ENCODE data around the gene GRAP.

GRAP gene

DNA sequence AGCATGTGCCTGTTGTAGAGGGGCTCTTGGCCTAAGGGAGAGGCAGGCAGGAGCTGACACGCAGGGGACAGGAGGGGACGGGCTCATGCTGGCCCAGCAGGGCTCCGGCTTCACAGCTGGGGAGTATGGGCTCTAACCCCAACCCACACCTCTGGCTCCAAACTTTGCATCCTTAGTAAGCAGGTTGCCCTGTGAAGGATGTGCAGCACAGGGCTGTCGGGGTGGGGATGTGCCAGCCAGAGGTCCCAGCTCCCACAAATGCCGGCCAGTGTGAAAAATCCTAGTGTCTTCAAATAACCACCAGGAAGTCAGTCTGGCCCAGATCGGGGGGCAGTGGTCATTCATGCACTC lies 28.2 kb downstream of the GRAP start:
- no peak for DNase-seq (ENCODE audit: low spot score)

DNA sequence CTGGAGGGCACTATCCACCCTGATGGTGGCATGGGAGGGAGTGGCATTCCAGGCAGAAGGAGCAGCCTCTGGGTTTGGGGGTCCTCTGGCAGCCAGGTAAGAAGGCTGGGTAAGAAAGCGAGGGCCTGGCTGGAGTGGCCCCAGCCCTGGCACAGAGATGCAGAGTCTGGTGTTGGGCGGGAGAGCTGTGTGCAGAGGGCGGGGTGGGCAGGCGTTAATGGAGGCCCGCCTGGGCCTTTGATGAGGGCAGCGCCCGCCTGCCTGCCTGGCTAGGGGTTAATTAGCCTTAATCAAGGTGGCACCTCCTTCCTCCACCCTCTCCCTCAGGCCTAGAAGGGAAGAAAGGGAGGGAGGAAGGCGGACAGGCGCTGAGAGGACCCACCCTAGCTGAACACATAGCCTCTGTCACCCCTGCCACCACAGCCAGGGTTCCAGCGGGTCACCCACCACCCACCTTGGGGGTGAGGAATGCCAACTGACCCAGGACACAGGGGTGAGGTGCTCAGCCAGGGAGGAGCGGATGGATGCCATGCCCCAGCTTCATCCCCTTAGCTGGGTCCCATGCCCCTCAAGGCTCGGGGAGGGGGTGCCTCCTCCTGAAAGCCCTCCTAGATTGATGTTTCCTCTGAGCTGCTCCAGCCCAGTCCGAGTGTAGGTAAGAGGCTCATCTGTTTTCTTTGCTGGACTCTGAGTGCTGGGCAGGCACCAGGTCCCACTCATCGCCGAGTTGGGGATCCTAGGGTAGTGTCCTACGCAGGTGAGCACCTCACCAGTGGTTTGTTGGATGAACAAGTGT lies 28.8 kb downstream of the GRAP start:
- DNase-seq (ENCODE audit: low spot score) = no peak

DNA sequence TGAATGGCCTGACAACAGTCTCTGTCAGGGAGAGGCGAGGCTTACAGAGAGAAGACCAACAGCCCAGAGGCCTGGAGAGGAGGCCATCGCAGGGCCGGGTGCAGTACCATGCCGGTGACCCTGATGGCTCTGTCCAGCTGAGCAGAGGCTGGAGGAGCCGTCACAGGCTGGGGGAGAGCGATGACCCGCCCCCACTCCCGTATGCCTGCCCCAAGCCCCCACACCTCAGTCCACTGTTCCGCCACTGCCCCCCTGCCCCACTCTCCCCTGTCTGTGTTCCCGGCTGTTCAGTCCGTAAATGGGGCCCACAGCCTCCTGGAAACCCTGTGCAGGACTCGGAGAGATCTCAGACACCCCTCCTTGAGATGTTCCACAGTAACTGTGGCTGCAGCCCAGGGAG lies 29.4 kb downstream of the GRAP start:
- no peak for DNase-seq (ENCODE audit: low spot score)

DNA sequence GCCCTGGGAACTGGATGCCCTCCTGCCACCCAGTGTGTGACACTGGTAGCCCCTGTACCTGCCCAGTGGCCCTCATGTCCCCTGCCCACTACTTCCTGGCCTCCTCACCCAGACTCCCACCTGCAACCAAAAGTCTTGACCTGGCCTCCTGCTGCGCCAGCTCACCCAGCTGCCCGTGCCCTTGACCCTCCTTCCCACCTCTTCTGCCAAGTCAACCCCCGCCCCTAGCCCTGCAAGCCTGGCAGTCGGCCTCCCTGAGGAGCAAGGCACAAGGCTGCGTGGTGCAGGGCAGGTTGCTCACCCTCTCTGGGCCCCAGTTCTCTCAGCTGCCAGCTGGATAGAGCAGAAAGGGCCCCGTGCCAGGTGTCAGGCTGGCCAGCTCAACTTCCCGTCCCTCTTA lies 29.9 kb downstream of the GRAP start:
- no peak for DNase-seq (ENCODE audit: low spot score)

DNA sequence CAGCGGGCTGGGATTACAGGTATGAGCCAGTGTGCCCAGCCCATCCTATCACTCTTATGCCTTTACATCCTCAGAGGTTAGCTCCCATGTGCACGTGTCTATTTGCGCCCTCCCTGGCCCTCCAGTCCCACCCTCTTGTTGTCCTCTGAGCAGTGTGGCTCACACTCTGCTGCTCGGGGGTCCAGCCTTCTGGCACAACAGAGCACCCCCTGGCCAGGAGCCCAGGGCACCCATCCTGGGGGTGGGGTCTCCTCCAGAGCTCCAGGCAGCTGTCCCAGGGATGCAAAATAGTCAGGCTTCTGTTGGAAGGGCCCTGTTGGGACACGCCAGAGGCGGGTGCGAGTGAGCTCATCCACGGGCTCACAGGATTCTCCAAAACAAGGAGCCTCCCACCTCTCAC lies 30.5 kb downstream of the GRAP start:
- DNase-seq (ENCODE audit: low spot score) = no peak

DNA sequence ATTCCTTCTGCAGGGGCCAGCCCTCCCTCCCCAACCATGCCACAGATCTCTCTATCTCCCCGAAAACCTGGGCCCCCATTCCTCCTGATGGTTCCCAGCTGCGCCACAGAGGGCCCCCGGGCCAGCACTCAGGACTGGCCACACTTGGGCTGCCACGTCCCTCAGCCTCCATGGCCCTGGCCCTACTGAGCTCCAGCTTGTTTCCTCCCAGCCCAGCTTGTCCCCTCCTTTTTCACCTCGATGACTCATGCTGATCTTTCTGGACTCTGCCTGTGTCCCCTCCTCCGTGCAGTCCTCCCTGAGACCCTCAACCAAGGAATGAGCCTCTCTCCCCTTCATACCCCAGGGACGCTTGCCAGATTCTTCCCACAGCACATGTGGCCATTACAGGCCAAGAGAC lies 31.3 kb downstream of the GRAP start:
- DNase-seq (ENCODE audit: low spot score) = no peak

DNA sequence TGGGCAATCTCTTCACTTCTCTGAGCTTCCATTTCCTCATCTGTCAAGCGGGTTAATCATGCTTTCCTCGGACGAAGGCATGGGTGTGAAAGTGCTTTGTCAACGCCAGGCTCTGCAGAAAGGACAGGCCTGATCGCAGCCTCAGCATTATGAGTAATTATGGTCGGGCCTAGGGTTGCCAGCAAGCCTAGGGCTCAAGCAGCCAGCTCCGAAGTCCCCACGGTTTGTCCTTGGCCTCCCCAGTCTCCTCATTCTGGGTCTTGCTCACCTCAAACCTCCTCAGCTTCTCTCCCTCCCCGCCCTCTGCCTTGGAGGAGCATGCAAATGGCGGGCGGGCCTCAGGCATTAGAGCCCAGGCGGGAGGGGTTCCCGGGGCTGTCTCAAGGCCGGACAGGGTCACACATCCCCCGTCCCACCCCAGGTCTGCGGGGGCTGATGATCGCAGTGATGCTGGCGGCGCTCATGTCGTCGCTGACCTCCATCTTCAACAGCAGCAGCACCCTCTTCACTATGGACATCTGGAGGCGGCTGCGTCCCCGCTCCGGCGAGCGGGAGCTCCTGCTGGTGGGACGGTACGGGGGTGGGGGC lies 32.0 kb downstream of the GRAP start:
- DNase-seq (ENCODE audit: low spot score) = no peak

DNA sequence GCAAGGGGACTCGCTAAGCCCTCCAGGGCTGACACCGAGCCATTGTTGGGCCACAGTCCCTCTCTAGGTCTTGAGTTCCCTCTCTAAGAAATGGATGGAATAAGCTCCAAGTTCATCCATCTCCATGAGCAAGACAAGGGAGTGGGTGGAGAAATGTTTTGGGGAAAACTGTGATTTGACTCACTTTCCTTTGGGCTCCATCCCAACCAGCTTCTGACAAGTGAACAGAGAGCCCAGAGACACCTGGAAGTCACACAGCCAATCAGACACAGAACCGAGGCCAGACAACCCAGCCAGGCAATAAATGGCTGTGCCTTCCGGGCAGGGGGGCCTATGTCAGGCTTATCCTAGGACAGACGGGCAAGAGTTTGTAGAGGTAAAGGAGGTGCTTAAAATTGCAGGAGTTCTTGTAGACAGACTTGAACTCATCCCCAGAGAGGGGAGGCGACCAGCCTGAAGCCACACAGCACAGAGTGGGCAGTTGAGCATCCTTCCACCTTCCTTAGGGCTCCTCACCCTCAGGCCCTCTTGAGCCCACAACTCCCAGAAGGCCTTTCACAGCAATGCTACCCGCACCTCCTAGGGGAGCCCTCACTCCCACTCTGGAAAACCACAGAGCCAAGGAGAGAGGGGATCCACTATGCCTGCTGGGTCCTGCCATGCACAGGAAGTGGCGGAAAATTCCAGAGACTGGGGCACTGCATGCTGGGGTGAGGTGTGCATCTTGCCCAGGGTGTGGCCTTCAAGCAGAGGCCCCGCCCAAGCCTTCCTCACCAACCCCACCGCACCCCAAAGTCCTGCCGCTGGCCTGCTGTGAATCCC lies 32.7 kb downstream of the GRAP start:
- DNase-seq (ENCODE audit: low spot score) = no peak

DNA sequence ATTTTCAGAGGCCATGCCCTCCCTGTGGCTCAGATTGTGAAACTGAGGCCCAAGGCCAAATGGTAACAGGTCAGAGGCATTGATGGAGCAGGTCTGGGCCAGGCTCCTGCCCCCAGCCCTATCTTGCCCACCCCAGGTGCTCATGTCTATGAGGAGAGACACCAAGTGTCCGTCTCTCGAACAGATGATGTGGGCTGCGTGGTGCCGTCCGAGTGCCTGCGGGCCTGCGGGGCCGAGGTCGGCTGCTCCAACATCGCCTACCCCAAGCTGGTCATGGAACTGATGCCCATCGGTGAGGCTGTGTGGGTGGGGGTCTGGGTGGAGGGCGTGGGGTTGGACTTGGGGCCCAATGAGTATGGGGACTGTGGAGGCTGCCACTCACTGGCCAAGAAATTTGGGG lies 33.5 kb downstream of the GRAP start:
- DNase-seq (ENCODE audit: low spot score) = no peak

DNA sequence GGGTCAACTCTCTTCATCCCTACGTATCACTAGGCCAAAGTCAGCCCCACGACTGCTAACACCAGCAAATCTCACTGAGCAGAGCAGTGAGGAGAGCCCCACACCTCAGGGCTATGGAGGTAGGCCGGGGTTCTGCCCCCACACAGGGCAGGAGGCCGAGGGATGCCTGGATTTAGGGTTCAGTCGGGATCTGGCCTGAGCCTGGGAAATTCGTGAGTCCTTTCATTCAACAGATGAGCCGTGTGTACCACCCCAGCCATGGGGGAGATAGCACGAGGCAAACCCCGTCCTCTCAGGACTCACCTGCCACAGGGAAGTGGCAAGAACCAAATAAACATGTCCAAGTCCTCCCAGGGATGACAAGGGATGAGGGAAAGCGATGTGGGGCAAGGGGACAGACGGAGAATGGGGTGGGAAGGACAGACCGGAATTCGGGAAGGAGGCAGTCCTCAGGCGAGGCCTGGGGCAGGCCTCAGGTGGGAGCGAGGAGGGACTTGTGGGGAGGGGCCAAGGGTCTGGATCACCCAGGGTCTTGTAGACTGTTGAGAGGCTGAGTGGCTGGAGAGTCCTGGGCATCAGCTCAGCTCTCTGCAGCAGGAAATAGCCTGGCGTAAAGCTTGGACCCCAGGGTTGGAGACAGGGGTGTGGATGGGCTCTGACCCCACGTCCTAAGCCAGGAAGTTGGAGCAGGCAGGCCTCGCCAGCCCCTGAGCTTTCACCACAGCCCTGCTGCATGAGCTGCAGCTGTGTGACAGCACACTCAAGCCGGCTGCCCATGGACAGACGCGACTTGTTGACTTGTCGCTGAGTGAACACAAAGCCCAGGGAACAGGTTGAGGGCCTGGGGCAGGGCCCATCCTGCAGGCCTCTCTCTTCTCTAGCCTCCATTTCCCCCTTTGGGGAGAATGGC lies 34.3 kb downstream of the GRAP start:
- DNase-seq (ENCODE audit: low spot score) = no peak

DNA sequence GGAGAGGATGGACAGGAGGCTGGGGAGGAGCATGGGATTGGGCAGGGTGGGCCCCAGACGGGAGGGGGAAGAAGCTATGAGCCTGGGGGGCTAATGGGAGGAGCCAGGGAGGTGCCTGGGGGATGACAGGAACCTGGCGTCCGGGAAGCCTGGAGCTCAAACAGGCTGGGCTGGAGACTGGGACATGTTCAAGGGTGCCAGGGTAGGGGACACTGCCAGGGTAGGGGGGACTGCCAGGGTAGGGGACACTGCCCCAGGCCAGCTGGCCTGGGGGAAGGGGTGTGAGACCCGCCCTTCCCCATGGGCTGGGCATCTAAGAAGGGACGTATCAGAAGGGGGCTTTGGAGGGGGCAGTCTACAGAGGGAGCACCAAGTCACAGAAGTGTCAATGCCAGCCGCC lies 35.2 kb downstream of the GRAP start:
- DNase-seq (ENCODE audit: low spot score) = no peak

DNA sequence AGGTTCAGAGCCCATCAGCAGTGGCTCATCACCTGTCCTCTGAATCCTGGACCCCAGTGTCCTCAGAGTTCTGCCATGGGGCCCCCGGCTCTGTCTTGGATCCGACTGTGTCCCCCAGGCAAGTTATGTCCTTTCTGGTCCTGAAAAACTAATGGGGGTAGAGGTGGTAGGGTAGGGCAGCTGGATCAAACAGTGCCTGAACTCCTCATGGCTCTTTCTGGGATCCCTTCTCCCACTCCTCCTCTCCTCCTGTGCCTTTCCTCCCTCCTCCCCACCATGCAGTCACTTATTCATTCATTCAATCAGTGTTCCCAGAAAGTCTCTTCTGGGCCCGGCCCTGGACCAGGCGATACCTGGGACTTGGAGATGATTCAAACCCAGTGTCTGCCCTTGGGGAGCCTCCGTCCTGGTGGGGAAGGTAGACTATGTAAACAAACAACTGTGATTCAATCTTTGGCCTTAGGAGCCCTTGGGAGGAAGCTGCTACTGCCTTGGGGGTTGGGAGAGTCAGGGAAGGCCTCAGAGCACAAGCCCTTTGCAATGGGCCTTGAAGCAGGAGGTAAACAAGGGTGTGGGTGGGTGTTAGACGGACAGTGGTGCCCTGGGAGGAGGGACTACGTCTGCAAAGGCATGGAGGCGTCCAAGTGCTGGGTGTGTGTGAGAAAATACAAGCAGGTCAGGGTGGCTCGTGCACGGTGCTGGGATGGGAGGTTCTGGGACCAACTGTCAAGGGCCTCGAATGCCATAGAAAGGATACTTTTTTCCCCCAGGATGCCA lies 35.8 kb downstream of the GRAP start:
- peak; percentile 41 for DNase-seq (ENCODE audit: low spot score)

DNA sequence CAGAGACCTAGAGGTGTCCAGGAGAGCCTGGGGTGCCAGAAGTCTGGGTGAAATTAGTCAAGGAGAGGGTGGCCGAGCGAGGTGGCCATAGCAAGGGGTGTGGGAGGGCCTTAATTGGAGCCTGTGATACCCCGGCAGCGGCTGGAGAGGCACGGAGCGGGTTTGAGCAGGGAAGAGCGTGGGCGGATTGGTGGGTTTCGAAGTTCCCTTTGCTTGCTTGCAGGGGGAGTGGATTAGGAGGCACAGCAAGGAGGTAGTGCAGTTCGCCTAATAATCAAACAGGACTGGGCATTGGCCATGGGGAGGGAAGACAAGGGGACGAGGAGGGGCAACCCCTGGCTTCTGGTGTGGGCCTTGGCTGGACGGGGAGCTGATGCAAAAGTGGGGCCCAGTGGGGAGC lies 36.8 kb downstream of the GRAP start:
- DNase-seq (ENCODE audit: low spot score) = no peak

DNA sequence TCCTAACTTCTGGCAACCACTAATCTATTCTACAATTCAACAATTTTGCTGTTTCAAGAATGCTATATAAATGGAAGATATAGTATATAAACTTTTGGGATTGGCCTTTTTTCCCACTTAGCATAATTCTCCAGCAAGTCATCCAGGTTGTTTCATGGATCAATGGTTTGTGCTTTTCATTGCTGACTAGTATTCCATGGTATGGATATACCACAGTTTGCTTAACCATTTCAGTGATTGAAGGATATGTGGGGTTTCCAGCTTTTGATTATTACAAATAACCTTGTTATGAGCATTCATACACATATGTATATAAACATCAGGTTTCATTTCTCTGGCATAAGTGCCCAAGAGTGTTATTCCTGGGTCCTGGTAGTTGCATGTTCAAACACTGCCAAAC lies 40.1 kb downstream of the GRAP start:
- no peak for DNase-seq (ENCODE audit: low spot score)

DNA sequence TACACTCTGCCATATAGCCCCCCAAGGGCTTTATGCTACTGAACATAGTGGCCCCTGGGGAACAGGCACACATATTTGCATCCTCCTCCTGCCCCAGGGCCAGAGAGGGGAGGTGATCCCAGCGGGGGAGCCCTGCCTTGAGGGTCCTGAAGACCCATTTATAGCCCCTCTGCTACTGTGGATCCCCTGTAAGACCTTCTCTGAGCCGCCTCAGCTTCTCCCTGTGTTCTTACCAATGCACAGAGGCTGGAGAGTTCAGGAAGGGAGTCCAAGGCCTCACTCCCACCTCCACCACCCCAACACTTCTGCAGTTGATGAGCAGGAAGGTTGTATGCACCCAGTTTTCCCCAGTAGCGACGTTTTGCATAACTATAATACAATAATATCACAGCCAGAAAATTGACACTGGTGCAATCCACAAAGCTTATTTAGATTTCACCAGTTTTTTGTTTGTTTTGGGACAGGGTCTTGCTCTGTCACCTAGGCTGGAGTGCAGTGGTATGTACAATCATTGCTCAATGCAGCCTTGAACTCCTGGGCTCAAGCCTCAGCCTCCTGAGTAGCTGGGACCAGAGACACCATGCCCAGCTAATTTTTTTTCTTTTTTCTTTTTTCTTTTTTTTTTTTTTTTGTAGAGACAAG lies 40.8 kb downstream of the GRAP start:
- no peak for DNase-seq (ENCODE audit: low spot score)

DNA sequence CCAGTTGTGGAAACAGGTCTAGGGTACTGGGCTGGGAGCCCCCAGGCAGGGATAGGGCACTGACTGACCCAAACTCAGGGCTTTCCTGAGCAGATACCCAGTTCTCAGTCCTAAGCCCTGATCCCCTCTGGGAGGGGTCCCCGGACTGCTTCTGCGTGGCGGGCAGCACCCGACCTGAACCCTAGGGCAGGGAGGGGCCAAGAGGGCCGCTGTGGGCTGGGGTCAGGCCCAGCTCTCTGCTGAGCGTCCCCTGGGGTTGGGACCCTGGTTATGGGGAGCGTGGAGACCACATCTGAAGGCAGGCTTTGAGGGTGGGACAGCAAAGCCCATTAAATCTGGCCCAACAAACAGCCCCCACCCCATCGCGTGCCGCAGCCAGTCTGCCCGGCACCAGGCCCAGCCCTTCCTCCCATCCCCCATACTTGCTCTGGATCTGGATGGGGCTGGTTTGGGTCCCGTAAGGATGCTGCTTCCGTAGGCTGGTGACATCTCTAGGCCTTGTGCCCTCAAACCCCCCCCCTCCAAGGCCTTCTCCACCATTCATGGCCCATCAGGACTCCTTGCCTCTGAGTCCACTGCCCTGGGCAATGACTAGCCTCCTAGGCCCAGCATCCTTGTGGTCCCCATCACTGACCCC lies 41.5 kb downstream of the GRAP start:
- DNase-seq (ENCODE audit: low spot score) = no peak

DNA sequence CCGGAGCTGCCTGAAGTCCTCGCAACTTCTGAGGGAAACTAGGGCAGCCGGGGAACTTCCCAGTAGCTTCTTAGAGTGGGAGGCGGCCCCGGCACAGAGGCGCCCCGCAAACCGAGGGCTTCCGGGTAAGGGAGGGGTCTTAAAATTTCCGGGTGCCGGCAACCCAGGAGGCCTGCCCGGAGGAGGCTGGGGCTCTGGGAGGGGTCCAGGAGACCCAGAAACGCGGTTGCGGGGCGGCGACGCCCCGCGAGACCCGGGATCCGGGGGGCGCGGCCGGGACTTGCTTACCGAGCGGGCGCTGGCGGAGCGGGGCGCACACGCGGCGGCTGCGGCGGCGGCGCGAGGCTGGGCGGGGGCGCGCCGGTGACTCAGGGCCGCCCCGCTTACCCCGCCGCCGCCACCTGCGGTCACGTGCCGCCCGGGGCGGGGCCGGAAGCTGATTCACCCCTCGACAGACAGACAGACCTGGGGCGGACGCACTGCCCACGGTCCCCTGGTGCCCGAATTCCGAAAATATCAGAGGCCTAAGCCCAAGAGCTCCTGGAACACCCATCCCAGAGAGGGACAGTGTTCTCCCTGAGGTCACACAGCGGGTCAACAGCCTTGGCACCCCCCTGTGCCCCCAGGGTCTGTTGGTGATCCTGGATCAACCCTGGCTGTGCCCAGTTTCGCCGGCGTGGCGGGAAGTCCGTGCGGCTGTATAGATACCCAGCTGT lies 42.2 kb downstream of the GRAP start, which contains the start of gene FAM83G:
TSS of gene FAM83G (minus strand) at position 344 of the 716 bp plus-strand sequence. CDS start 723 bp downstream, outside the sequence.
- DNase-seq (ENCODE audit: low spot score) = peak; percentile 91

DNA sequence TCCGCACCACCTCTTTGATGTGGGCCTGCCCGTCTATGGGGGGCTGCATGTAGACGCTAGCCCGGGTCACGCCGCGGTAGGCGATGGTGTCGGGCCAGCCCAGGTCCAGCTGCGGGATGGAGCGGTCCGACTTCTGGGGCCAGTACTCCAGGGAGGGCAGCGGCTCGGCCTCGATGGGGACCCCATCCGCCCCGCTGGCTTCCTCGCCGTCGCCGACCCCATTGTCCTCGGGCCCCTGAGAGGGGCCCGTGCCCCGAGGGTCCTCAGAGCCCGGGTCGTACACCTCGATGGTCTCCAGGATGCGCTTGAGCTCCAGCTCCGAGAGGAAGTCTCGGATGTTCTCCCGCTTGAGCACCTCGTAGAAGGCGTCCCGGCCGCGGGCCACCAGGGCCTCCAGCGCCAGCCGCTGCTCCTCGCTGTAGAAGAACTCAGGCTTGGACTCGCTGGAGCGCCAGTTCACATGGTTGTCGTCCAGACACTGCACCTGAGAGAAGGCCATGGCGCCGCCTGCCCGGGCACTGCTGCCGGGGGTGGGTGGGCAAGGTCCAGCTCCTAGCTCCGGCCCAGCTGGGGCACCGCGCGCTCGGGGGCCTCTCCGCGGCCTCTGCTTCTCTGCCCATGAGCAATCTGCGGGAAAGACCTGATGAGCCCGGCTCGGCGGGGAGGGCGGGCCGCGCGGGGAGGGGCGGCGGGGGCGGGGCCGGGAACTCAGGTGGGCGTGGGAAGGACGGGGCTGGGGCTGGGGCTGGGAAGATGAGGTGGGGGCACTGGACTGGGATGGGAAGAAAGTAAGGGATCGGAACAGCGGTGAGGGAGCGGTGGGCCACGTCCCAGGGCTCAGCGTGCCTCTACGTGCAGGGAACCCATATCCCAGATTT lies 43.0 kb downstream of the GRAP start:
- peak; percentile 50 for DNase-seq (ENCODE audit: low spot score)

All from LoVo (cell line).